ENCODE data around the gene CHRM4.
"Not testable (repeated sequence)": the region's sequence is repeated elsewhere in the genome, so short reads cannot be mapped to it uniquely, and the experiment has no call there.

CHRM4 gene

GRCh38 chr11:46381048-46381818, 10.3 kb downstream of the CHRM4 start, which contains the start of gene MDK:
TSS of gene MDK (plus strand) at chr11:46381669. CDS start at chr11:46382058, 389 bp downstream.
- H3K27ac ChIP-seq (ENCODE audit: low read depth, low read length, severe bottlenecking): peak within 1 kb of the TSS; percentile 98
- no peaks in the 10 kb centered on the region for H3K9me3 ChIP-seq (ENCODE audit: control insufficient read depth, low read length)
- peak within 1 kb of the TSS; percentile 80 for H3K4me3 ChIP-seq (ENCODE audit: extremely low read depth, insufficient read depth, low read length, poor library complexity, severe bottlenecking)
- H3K4me1 ChIP-seq (ENCODE audit: control insufficient read depth, insufficient read depth, low read length, poor library complexity, severe bottlenecking): peaks cover 5% of the 10 kb centered on the region
- 0% methylated on average over 36 to 40 of the region's 96 CpGs for WGBS, 2 experiments (ENCODE audit: insufficient coverage in 2 of 2)
- H3K36me3 ChIP-seq (ENCODE audit: control insufficient read depth, insufficient read depth, low read length): peaks cover 45% of the 10 kb centered on the region

- H3K27ac ChIP-seq (ENCODE audit: low read depth, low read length, severe bottlenecking): peak overlapping the region; percentile 98
- H3K4me1 ChIP-seq (ENCODE audit: control insufficient read depth, insufficient read depth, low read length, poor library complexity, severe bottlenecking): peaks cover 5% of the 10 kb centered on the region
- 1% methylated on average over 16 to 29 of the region's 45 CpGs for WGBS, 2 experiments (ENCODE audit: insufficient coverage in 2 of 2)
- no peaks in the 10 kb centered on the region for H3K9me3 ChIP-seq (ENCODE audit: control insufficient read depth, low read length)
- H3K4me3 ChIP-seq (ENCODE audit: extremely low read depth, insufficient read depth, low read length, poor library complexity, severe bottlenecking): peak overlapping the region; percentile 64
- H3K36me3 ChIP-seq (ENCODE audit: control insufficient read depth, insufficient read depth, low read length): peaks cover 52% of the 10 kb centered on the region
Observed at GRCh38 chr11:46380340-46381047, 11.1 kb downstream of the CHRM4 start.

- Histone ChIP-seq H3K36me3 (ENCODE audit: control insufficient read depth, insufficient read depth, low read length) (peaks cover 57% of the 10 kb centered on the region), H3K4me3 (ENCODE audit: extremely low read depth, insufficient read depth, low read length, poor library complexity, severe bottlenecking) (peak overlapping the region; percentile 64), H3K27ac (ENCODE audit: low read depth, low read length, severe bottlenecking) (peak overlapping the region; percentile 98)
- 13 to 19% methylated on average over 22 to 23 of the region's 36 CpGs for WGBS, 2 experiments (ENCODE audit: insufficient coverage in 2 of 2)
- not testable (repeated sequence) for H3K9me3 ChIP-seq (ENCODE audit: control insufficient read depth, low read length); H3K4me1 ChIP-seq (ENCODE audit: control insufficient read depth, insufficient read depth, low read length, poor library complexity, severe bottlenecking)
Observed at GRCh38 chr11:46379482-46380293, 11.9 kb downstream of the CHRM4 start.

GRCh38 chr11:46378811-46379481, 12.6 kb downstream of the CHRM4 start:
- Histone ChIP-seq H3K4me1 (ENCODE audit: control insufficient read depth, insufficient read depth, low read length, poor library complexity, severe bottlenecking) (peaks cover 5% of the 10 kb centered on the region), H3K36me3 (ENCODE audit: control insufficient read depth, insufficient read depth, low read length) (peaks cover 57% of the 10 kb centered on the region), H3K9me3 (ENCODE audit: control insufficient read depth, low read length) (no peaks in the 10 kb centered on the region), H3K27ac (ENCODE audit: low read depth, low read length, severe bottlenecking) (peak overlapping the region; percentile 98), H3K4me3 (ENCODE audit: extremely low read depth, insufficient read depth, low read length, poor library complexity, severe bottlenecking) (no peak overlapping the region)
- WGBS, 2 experiments (ENCODE audit: insufficient coverage in 2 of 2): 86 to 87% methylated on average over 13 to 16 of the region's 20 CpGs

GRCh38 chr11:46378296-46378695, 13.3 kb downstream of the CHRM4 start:
- H3K4me3 ChIP-seq (ENCODE audit: extremely low read depth, insufficient read depth, low read length, poor library complexity, severe bottlenecking): no peak overlapping the region
- no peaks in the 10 kb centered on the region for H3K9me3 ChIP-seq (ENCODE audit: control insufficient read depth, low read length)
- WGBS, 2 experiments (ENCODE audit: insufficient coverage in 2 of 2): 96 to 97% methylated on average over 8 to 10 of the region's 10 CpGs
- peaks cover 5% of the 10 kb centered on the region for H3K4me1 ChIP-seq (ENCODE audit: control insufficient read depth, insufficient read depth, low read length, poor library complexity, severe bottlenecking)
- H3K36me3 ChIP-seq (ENCODE audit: control insufficient read depth, insufficient read depth, low read length): peaks cover 54% of the 10 kb centered on the region
- H3K27ac ChIP-seq (ENCODE audit: low read depth, low read length, severe bottlenecking): no peak overlapping the region

GRCh38 chr11:46377831-46378230, 13.7 kb downstream of the CHRM4 start:
- Histone ChIP-seq H3K9me3 (ENCODE audit: control insufficient read depth, low read length) (no peaks in the 10 kb centered on the region), H3K4me1 (ENCODE audit: control insufficient read depth, insufficient read depth, low read length, poor library complexity, severe bottlenecking) (peaks cover 1% of the 10 kb centered on the region), H3K36me3 (ENCODE audit: control insufficient read depth, insufficient read depth, low read length) (peaks cover 53% of the 10 kb centered on the region), H3K4me3 (ENCODE audit: extremely low read depth, insufficient read depth, low read length, poor library complexity, severe bottlenecking) (no peak overlapping the region), H3K27ac (ENCODE audit: low read depth, low read length, severe bottlenecking) (no peak overlapping the region)
- WGBS, 2 experiments (ENCODE audit: insufficient coverage in 2 of 2): 97 to 100% methylated on average over 2 to 5 of the region's 5 CpGs

- Histone ChIP-seq H3K36me3 (ENCODE audit: control insufficient read depth, insufficient read depth, low read length) (peaks cover 55% of the 10 kb centered on the region), H3K27ac (ENCODE audit: low read depth, low read length, severe bottlenecking) (no peak overlapping the region)
Observed at GRCh38 chr11:46377290-46377689, 14.3 kb downstream of the CHRM4 start.

GRCh38 chr11:46376258-46377050, 15.1 kb downstream of the CHRM4 start:
- WGBS, 2 experiments (ENCODE audit: insufficient coverage in 2 of 2): 93 to 96% methylated on average over 18 to 19 of the region's 19 CpGs
- H3K36me3 ChIP-seq (ENCODE audit: control insufficient read depth, insufficient read depth, low read length): peaks cover 62% of the 10 kb centered on the region

More at GRCh38 chr11:46377290-46377689, 14.3 kb downstream of the CHRM4 start:
- Histone ChIP-seq H3K4me3 (ENCODE audit: extremely low read depth, insufficient read depth, low read length, poor library complexity, severe bottlenecking) (no peak overlapping the region), H3K4me1 (ENCODE audit: control insufficient read depth, insufficient read depth, low read length, poor library complexity, severe bottlenecking) (no peaks in the 10 kb centered on the region), H3K9me3 (ENCODE audit: control insufficient read depth, low read length) (no peaks in the 10 kb centered on the region)
- 92 to 97% methylated on average over 10 to 11 of the region's 11 CpGs for WGBS, 2 experiments (ENCODE audit: insufficient coverage in 2 of 2)

GRCh38 chr11:46375392-46376101, 16.0 kb downstream of the CHRM4 start:
- Histone ChIP-seq H3K9me3 (ENCODE audit: control insufficient read depth, low read length) (no peaks in the 10 kb centered on the region), H3K27ac (ENCODE audit: low read depth, low read length, severe bottlenecking) (no peak overlapping the region), H3K4me3 (ENCODE audit: extremely low read depth, insufficient read depth, low read length, poor library complexity, severe bottlenecking) (no peak overlapping the region), H3K36me3 (ENCODE audit: control insufficient read depth, insufficient read depth, low read length) (peaks cover 69% of the 10 kb centered on the region), H3K4me1 (ENCODE audit: control insufficient read depth, insufficient read depth, low read length, poor library complexity, severe bottlenecking) (no peaks in the 10 kb centered on the region)
- WGBS, 2 experiments (ENCODE audit: insufficient coverage in 2 of 2): 96 to 97% methylated on average over 18 to 33 of the region's 38 CpGs

More at GRCh38 chr11:46376258-46377050, 15.1 kb downstream of the CHRM4 start:
- H3K4me3 ChIP-seq (ENCODE audit: extremely low read depth, insufficient read depth, low read length, poor library complexity, severe bottlenecking): no peak overlapping the region
- no peaks in the 10 kb centered on the region for H3K4me1 ChIP-seq (ENCODE audit: control insufficient read depth, insufficient read depth, low read length, poor library complexity, severe bottlenecking)
- H3K27ac ChIP-seq (ENCODE audit: low read depth, low read length, severe bottlenecking): no peak overlapping the region
- no peaks in the 10 kb centered on the region for H3K9me3 ChIP-seq (ENCODE audit: control insufficient read depth, low read length)

Data from mesodermal cell (in vitro differentiated cells).